ENCODE measurements around the gene RAB11FIP3. TPM values are rescaled to one million over a fixed set of nuclear protein-coding genes. Genes with fewer than 3 reads are reported as not detected.

Gene RAB11FIP3
- total RNA-seq, 1 donor from 2014 or later: 60.2 TPM

GRCh38 chr16:401468-402348, 23.7 kb upstream of the RAB11FIP3 start, which contains the start of gene DECR2:
Gene DECR2 (plus strand): TSS chr16:401885. CDS start chr16:401964, 79 bp downstream.
- no peaks in the 10 kb centered on the region for H3K36me3 Mint-ChIP-seq (ENCODE audit: unreplicated experiment)
- no peaks in the 10 kb centered on the region for H3K27me3 Mint-ChIP-seq (ENCODE audit: unreplicated experiment)
- peak; percentile 54 for TF ChIP-seq CTCF (IDR thresholded peaks at IDR 0.05)
- peak within 1 kb of the TSS; percentile 83 for H3K4me3 Mint-ChIP-seq (ENCODE audit: unreplicated experiment)
- H3K9me3 Mint-ChIP-seq (ENCODE audit: unreplicated experiment): no peaks in the 10 kb centered on the region
- peak within 1 kb of the TSS; percentile 92 for H3K27ac Mint-ChIP-seq (ENCODE audit: unreplicated experiment)
- DNase-seq (ENCODE audit: extremely low spot score, unreplicated experiment): peak; percentile 98
- H3K4me1 Mint-ChIP-seq (ENCODE audit: unreplicated experiment): peaks cover 24% of the 10 kb centered on the region

- Mint-ChIP-seq H3K4me1 (ENCODE audit: unreplicated experiment) (peaks cover 25% of the 10 kb centered on the region), H3K27me3 (ENCODE audit: unreplicated experiment) (no peaks in the 10 kb centered on the region), H3K4me3 (ENCODE audit: unreplicated experiment) (no peak overlapping the region), H3K9me3 (ENCODE audit: unreplicated experiment) (no peaks in the 10 kb centered on the region), H3K27ac (ENCODE audit: unreplicated experiment) (no peak overlapping the region), H3K36me3 (ENCODE audit: unreplicated experiment) (peaks cover 1% of the 10 kb centered on the region)
- TF ChIP-seq CTCF (IDR thresholded peaks at IDR 0.05): no peak
- DNase-seq (ENCODE audit: extremely low spot score, unreplicated experiment): no peak
These were observed 20.4 kb upstream of the RAB11FIP3 start for GRCh38 chr16:404971-405486.

- Mint-ChIP-seq H3K4me1 (ENCODE audit: unreplicated experiment) (peaks cover 18% of the 10 kb centered on the region), H3K9me3 (ENCODE audit: unreplicated experiment) (no peaks in the 10 kb centered on the region), H3K27me3 (ENCODE audit: unreplicated experiment) (no peaks in the 10 kb centered on the region), H3K27ac (ENCODE audit: unreplicated experiment) (no peak overlapping the region), H3K4me3 (ENCODE audit: unreplicated experiment) (no peak overlapping the region), H3K36me3 (ENCODE audit: unreplicated experiment) (peaks cover 2% of the 10 kb centered on the region)
- TF ChIP-seq CTCF (IDR thresholded peaks at IDR 0.05): no peak
- no peak for DNase-seq (ENCODE audit: extremely low spot score, unreplicated experiment)
These were observed 19.6 kb upstream of the RAB11FIP3 start for GRCh38 chr16:405548-406506.

- Mint-ChIP-seq H3K27ac (ENCODE audit: unreplicated experiment) (no peak overlapping the region), H3K9me3 (ENCODE audit: unreplicated experiment) (no peaks in the 10 kb centered on the region), H3K4me1 (ENCODE audit: unreplicated experiment) (peaks cover 13% of the 10 kb centered on the region), H3K27me3 (ENCODE audit: unreplicated experiment) (no peaks in the 10 kb centered on the region), H3K36me3 (ENCODE audit: unreplicated experiment) (peaks cover 8% of the 10 kb centered on the region), H3K4me3 (ENCODE audit: unreplicated experiment) (no peak overlapping the region)
- no peak for DNase-seq (ENCODE audit: extremely low spot score, unreplicated experiment)
- TF ChIP-seq CTCF (IDR thresholded peaks at IDR 0.05): no peak
These were observed 18.2 kb upstream of the RAB11FIP3 start for GRCh38 chr16:407253-407652.
